Measurements from ENCODE around the gene SLC26A2.

DNA sequence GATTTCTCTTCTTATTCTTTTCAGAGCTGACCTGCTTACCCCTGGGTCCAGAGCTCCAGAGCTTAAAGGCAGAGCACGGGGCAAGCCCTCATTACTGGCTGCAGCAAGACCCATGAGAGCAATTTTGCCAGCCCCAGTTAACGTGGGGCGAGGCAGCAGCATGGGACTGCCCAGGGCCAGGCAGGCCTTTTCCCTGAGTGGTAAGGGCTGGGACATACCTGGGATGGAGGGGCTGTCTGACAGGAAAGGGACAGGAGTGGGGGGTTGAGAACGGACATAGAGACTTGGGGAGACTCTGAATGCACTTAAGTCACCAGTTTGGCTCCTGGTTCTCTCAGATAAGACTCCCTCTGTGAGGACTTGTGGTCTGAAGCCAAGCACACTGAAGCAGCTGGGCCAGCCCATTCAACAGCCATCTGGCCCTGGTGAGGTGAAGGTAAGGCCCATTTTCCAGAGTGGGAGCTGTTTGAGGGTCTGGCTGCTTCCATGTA, 66.2 kb downstream of the SLC26A2 start:
- TF ChIP-seq, protein P1, sequence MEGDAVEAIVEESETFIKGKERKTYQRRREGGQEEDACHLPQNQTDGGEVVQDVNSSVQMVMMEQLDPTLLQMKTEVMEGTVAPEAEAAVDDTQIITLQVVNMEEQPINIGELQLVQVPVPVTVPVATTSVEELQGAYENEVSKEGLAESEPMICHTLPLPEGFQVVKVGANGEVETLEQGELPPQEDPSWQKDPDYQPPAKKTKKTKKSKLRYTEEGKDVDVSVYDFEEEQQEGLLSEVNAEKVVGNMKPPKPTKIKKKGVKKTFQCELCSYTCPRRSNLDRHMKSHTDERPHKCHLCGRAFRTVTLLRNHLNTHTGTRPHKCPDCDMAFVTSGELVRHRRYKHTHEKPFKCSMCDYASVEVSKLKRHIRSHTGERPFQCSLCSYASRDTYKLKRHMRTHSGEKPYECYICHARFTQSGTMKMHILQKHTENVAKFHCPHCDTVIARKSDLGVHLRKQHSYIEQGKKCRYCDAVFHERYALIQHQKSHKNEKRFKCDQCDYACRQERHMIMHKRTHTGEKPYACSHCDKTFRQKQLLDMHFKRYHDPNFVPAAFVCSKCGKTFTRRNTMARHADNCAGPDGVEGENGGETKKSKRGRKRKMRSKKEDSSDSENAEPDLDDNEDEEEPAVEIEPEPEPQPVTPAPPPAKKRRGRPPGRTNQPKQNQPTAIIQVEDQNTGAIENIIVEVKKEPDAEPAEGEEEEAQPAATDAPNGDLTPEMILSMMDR (IDR thresholded peaks at IDR 0.05), result no peak
- TF ChIP-seq POLR2A (IDR thresholded peaks at IDR 0.05), result no peak
